PFSK-1 (cell line): ENCODE results near the gene IGF2R.

Experiments
- FOXP2 ChIP-seq: optimal IDR thresholded peaks from 2 replicates; pipeline ENCODE3; 2011; ENCODE audit warnings: borderline replicate concordance, control low read depth, inconsistent platforms; ENCODE audit not compliant: insufficient read depth; ENCODE audit errors: extremely low read length, extremely low read depth
- POLR2AphosphoS5 ChIP-seq: IDR thresholded peaks from 2 replicates; pipeline ENCODE4 v1.6.1; 2012; ENCODE audit warnings: low read depth, mild to moderate bottlenecking, control low read depth, low read length, moderate library complexity
- SIN3A ChIP-seq: IDR thresholded peaks from 2 replicates; pipeline ENCODE4 v1.6.1; 2012; ENCODE audit warnings: mild to moderate bottlenecking, low read length, moderate library complexity, borderline replicate concordance; ENCODE audit not compliant: insufficient read depth
- TAF1 ChIP-seq: IDR thresholded peaks from 2 replicates; pipeline ENCODE4 v1.6.1; 2012; ENCODE audit warnings: low read length, control low read depth, borderline replicate concordance; ENCODE audit not compliant: insufficient read depth
- TF ChIP-seq, protein P1 (sequence below), 2 experiments: IDR thresholded peaks; 2 replicates each; pipeline versions ENCODE4 v1.6.1 to v1.8.0; 2011 to 2012; ENCODE audit warnings: low read depth in 2 of 2, low read length in 2 of 2, control low read depth in 1 of 2, inconsistent platforms in 1 of 2, mild to moderate bottlenecking in 1 of 2, moderate library complexity in 1 of 2; ENCODE audit not compliant: insufficient read depth in 1 of 2

Gene IGF2R

DNA sequence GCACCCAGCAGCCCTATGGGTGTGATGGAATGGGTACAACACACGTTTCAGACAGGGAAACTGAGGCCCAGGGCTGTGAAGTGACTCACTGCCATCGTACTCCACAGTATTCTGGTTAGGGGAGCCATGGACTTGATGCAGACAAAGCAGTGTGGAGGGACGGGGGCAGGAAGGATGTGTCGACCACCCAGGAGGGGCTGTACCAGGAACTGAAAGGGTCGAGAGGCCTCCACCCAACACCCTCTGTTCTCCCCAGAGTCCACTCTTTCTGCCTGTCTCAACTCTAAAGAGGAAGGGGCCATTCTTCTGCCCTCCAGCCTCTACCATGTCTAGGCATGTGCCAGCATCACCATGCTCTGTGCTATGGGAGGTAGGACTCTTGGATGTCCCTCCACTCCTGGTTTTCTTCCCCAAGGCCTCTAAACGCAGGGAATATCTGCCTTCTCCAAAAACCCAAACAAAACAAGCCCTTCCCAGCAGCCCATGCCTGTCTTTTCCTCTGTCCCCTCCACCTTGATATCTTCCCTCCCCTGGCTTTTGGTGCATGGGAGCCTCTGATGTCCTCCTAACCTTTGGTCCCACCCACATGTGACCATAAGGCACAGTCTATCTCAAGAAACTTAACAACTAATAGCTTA lies 160.1 kb downstream of the IGF2R start:
- no peak for TF ChIP-seq SIN3A
- no peak for TF ChIP-seq TAF1
- TF ChIP-seq, protein P1, sequence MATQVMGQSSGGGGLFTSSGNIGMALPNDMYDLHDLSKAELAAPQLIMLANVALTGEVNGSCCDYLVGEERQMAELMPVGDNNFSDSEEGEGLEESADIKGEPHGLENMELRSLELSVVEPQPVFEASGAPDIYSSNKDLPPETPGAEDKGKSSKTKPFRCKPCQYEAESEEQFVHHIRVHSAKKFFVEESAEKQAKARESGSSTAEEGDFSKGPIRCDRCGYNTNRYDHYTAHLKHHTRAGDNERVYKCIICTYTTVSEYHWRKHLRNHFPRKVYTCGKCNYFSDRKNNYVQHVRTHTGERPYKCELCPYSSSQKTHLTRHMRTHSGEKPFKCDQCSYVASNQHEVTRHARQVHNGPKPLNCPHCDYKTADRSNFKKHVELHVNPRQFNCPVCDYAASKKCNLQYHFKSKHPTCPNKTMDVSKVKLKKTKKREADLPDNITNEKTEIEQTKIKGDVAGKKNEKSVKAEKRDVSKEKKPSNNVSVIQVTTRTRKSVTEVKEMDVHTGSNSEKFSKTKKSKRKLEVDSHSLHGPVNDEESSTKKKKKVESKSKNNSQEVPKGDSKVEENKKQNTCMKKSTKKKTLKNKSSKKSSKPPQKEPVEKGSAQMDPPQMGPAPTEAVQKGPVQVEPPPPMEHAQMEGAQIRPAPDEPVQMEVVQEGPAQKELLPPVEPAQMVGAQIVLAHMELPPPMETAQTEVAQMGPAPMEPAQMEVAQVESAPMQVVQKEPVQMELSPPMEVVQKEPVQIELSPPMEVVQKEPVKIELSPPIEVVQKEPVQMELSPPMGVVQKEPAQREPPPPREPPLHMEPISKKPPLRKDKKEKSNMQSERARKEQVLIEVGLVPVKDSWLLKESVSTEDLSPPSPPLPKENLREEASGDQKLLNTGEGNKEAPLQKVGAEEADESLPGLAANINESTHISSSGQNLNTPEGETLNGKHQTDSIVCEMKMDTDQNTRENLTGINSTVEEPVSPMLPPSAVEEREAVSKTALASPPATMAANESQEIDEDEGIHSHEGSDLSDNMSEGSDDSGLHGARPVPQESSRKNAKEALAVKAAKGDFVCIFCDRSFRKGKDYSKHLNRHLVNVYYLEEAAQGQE (IDR thresholded peaks at IDR 0.05; ENCODE audit: insufficient read depth in 1 of 2, low read depth in 2 of 2, low read length in 2 of 2): no peak
- no peak for TF ChIP-seq POLR2AphosphoS5
- no peak for TF ChIP-seq FOXP2

DNA sequence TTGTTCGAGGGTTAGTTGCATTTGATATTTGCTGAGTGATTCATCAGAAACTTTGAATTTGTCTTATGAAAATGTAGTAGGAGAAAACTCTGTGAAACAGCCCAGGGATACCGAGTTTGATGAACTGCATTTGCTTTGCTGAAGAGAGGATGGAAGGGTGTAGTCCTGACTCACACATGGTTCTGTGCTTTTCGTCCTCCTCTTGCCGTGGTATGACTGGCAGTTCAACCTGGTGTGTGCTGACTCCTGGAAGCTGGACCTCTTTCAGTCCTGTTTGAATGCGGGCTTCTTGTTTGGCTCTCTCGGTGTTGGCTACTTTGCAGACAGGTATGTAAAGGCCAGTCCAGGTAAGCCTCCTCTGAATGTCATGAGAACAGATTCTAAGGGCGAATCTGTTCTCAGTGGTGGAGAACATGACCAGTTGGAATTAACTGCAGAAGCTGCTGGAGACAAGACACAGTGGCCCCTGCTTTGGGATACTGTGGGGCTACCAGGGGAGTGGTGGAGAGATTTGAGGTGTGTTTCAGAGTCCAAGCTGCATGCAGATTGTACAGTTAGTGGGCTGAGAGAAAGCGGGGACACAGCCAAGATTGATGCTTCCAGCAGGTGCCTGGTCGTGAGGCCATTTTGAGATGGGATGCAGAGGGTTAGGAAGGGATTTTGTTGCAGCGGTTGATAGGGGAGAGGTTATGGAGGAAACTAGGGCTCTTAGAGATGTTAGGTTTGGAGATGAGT lies 161.2 kb downstream of the IGF2R start:
- no peak for TF ChIP-seq SIN3A

DNA sequence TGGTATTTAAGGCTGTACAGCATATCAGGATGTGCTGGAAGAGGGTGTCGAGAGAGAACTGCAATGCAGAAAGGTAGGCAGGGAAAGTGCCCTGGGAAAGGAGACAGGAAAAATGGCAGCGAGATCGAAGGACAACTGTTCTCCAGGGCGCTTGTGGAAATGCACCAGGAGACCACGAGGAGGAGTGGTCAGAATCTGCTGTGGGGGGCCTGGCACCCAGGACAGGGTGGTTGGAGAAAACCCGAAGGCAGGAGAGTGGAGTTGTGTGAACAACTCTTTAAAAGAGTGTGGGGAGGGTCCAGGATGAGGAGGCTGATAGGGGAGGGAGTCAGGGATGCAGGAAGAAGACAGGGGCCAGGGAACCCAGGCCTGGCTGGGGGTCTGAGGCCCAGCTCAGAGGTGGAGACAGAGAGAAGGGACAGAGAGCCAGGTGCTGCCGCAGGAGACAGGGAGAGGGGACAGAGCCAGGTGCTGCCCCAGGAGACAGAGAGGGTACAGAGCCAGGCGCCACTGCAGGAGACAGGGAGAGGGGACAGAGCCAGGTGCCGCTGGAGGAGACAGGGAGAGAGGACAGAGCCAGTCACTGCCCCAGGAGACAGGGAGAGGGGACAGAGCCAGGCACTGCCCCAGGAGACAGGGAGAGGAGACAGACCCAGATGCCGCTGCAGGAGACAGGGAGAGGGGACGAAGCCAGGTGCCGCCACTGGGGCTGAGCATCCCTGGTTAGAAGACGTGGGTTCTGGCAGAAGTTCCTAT lies 162.0 kb downstream of the IGF2R start:
- TF ChIP-seq POLR2AphosphoS5 (no peak), FOXP2 (no peak), TAF1 (no peak), SIN3A (no peak)
- TF ChIP-seq, protein P1 (IDR thresholded peaks at IDR 0.05; ENCODE audit: insufficient read depth in 1 of 2, low read depth in 2 of 2, low read length in 2 of 2): no peak

DNA sequence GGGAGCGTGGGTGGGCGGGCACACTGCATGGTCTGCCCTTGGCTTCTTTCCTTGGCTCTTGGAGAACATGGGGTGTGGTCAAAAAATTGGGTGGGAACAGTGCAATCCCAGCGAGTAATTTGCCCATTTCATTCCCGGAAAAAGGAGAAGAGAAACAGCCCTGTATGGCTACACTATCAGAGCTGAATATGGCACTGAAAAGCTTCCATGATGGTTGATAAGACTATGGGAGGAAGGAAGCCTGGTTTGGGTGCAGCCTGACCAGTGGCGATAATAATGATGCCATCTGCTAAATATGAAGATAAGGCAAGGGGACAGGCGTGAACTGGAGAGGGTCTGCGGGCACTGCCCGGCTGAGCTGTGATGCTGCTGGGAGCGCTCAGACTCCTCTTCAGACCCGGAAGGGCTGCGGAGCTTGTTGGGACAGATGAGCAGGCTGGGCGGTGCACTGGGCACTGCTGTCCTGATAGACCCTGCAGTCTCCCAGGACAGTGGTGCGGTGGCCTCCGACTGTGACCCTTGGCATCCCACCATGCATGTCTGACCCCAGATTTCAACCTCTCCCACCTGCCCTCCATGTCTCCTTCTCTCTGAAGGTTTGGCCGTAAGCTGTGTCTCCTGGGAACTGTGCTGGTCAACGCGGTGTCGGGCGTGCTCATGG lies 162.9 kb downstream of the IGF2R start:
- TF ChIP-seq SIN3A (no peak), POLR2AphosphoS5 (no peak), TAF1 (no peak), FOXP2 (no peak)
- TF ChIP-seq, protein P1 (IDR thresholded peaks at IDR 0.05; ENCODE audit: insufficient read depth in 1 of 2, low read depth in 2 of 2, low read length in 2 of 2): no peak

DNA sequence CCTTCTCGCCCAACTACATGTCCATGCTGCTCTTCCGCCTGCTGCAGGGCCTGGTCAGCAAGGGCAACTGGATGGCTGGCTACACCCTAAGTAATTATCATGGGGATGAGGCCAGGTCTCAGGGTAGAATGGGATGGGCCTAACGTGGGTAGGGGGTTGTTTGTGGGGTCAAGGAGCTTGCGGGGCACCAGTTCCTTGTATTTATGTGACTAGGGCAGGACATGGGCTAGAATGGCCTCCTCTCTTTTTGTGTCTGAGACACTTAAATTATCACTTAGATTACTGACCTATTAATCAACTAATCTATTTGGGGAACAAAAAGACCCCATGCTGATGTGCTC lies 163.4 kb downstream of the IGF2R start:
- TF ChIP-seq SIN3A (no peak), TAF1 (no peak)

DNA sequence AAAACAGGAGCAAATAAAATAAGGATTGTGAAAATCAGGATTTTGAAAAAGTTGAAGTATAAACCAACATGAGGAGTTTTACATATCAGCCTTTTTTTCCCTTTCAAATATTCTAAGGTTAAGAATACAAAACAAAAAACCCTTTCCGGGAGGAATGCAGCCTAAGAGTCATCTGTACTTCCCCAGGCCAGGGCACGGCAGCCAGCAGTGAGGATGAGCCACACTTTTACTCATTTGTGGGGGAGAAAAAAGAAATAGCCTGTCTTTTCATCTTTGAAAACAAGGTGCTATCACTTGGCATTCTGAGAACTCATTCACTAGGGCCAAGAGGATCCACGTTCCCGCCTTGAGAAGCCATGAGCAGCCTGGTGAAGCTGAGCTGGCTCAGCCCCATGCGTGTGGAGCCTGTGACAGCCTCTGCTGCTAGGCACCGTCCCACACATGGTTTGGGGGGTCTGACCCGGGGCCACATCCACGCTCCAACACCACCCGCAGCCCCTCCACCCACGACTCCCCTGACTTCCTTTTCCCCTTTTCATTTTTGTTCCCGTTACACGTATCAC lies 164.0 kb downstream of the IGF2R start:
- TF ChIP-seq FOXP2 (no peak), TAF1 (no peak), POLR2AphosphoS5 (no peak), SIN3A (no peak)
- TF ChIP-seq, protein P1 (IDR thresholded peaks at IDR 0.05; ENCODE audit: insufficient read depth in 1 of 2, low read depth in 2 of 2, low read length in 2 of 2): no peak
